H1 (cell line): ENCODE results near the gene TTC28. TPM values are rescaled to one million over a fixed set of nuclear protein-coding genes. Genes with fewer than 3 reads are reported as not detected.

Experiments used
- CTCF ChIA-PET: fragments of 300-600 bp; sonication (Branson Sonifier 250); formaldehyde crosslinking; loops from one replicate; lab custom pipeline; 2021; ENCODE audit not compliant: partially characterized antibody; lab: Charles Lee
- POLR2A ChIA-PET: fragments of 300-600 bp; sonication (Branson Sonifier 250); formaldehyde crosslinking; loops from one replicate; lab custom pipeline; 2021; ENCODE audit warnings: inconsistent platforms; ENCODE audit not compliant: partially characterized antibody; lab: Charles Lee
- DNase-seq, 2 experiments: peaks; one replicate each; pipeline versions ENCODE4 v3.0.0 to v3.0.0-alpha.2; 2010 to 2022; ENCODE audit warnings: low spot score in 2 of 2, low read depth in 1 of 2, mixed read lengths in 1 of 2
- FAIRE-seq: peaks from 2 replicates; lab custom pipeline; 2011; peaks lifted over from hg19 to GRCh38; lab: Jason Lieb, UNC
- H2AFZ ChIP-seq: 2 replicates; pipeline ENCODE4 v1.8.1; 2012; ENCODE audit warnings: low read length, inconsistent platforms
- H2AK5ac ChIP-seq: 2 replicates; pipeline ENCODE4 v1.6.1; 2013; ENCODE audit warnings: low read depth, low read length
- H2BK120ac ChIP-seq: replicated peaks from 2 replicates; pipeline ENCODE3; 2013; ENCODE audit warnings: low read depth, low read length, inconsistent platforms
- H2BK12ac ChIP-seq: 2 replicates; pipeline ENCODE4 v1.6.1; 2013; ENCODE audit warnings: low read depth, low read length
- H2BK15ac ChIP-seq: 2 replicates; pipeline ENCODE4 v1.6.1; 2013; ENCODE audit warnings: low read length
- H2BK20ac ChIP-seq: 2 replicates; pipeline ENCODE4 v1.6.1; 2013; ENCODE audit warnings: low read length
- H2BK5ac ChIP-seq: 2 replicates; pipeline ENCODE4 v1.6.1; 2013; ENCODE audit warnings: low read depth, low read length
- H3K14ac ChIP-seq: 2 replicates; pipeline ENCODE4 v1.6.1; 2013; ENCODE audit warnings: inconsistent platforms; ENCODE audit not compliant: insufficient read length
- H3K18ac ChIP-seq: 2 replicates; pipeline ENCODE4 v1.6.1; 2013; ENCODE audit warnings: low read length; ENCODE audit errors: extremely low read depth
- H3K23ac ChIP-seq: 2 replicates; pipeline ENCODE4 v1.6.1; 2013; ENCODE audit warnings: inconsistent platforms; ENCODE audit not compliant: insufficient read length
- H3K23me2 ChIP-seq: 2 replicates; pipeline ENCODE4 v1.6.1; 2013; ENCODE audit warnings: low read depth, low read length
- H3K27ac ChIP-seq: 2 replicates; pipeline ENCODE4 v1.6.1; 2011; ENCODE audit warnings: low read depth, low read length, inconsistent platforms
- H3K27me3 ChIP-seq, 4 experiments: replicated peaks in 1 of 4; 1 replicate in 1 of 4; 2 replicates in 3 of 4; pipeline versions ENCODE4 v1.6.1 to v1.8.1; 2011 to 2013; ENCODE audit warnings: low read length in 3 of 4, mild to moderate bottlenecking in 3 of 4, inconsistent platforms in 2 of 4, mixed read lengths in 2 of 4, moderate library complexity in 1 of 4; ENCODE audit not compliant: control insufficient read depth in 3 of 4, insufficient read depth in 3 of 4; ENCODE audit errors: extremely low read depth in 1 of 4
- H3K36me3 ChIP-seq, 4 experiments: 2 replicates each; pipeline versions ENCODE4 v1.6.1 to v1.8.1; 2011 to 2013; ENCODE audit warnings: mild to moderate bottlenecking in 4 of 4, low read length in 3 of 4, moderate library complexity in 2 of 4, control low read depth in 1 of 4, inconsistent platforms in 1 of 4; ENCODE audit not compliant: insufficient read depth in 4 of 4, control insufficient read depth in 2 of 4
- H3K4ac ChIP-seq: replicated peaks from 2 replicates; pipeline ENCODE3; 2013; ENCODE audit warnings: low read length, low read depth, mixed read lengths, inconsistent platforms; ENCODE audit not compliant: insufficient read length
- H3K4me1 ChIP-seq, 4 experiments: replicated peaks in 1 of 4; 1 replicate in 1 of 4; 2 replicates in 3 of 4; pipeline versions ENCODE4 v1.6.1 to v1.8.1; 2011 to 2013; ENCODE audit warnings: low read length in 3 of 4, inconsistent platforms in 2 of 4, mixed read lengths in 1 of 4; ENCODE audit not compliant: insufficient read depth in 4 of 4, control insufficient read depth in 3 of 4
- H3K4me2 ChIP-seq, 2 experiments: 2 replicates each; pipeline versions ENCODE4 v1.6.1 to v1.8.1; 2011 to 2013; ENCODE audit warnings: low read depth in 2 of 2, low read length in 2 of 2, control low read depth in 1 of 2, inconsistent platforms in 1 of 2, mild to moderate bottlenecking in 1 of 2; ENCODE audit not compliant: insufficient read depth in 1 of 2
- H3K4me3 ChIP-seq, 4 experiments: fragments of 200-600, 300-600 bp in 1 of 4; sonication (generic), shearing (Covaris generic), sonication (Bioruptor Twin) in 1 of 4; 2 replicates each; pipeline versions ENCODE4 v1.5.1 to v1.8.1; 2011 to 2016; ENCODE audit warnings: low read length in 4 of 4, low read depth in 3 of 4, control low read depth in 2 of 4, inconsistent platforms in 2 of 4, mild to moderate bottlenecking in 2 of 4, mixed read lengths in 1 of 4, moderate library complexity in 1 of 4; ENCODE audit not compliant: insufficient read depth in 2 of 4; ENCODE audit errors: extremely low read depth in 1 of 4
- H3K56ac ChIP-seq: replicated peaks from 2 replicates; pipeline ENCODE3; 2013; ENCODE audit warnings: low read depth, mild to moderate bottlenecking, mixed read lengths, low read length, inconsistent platforms; ENCODE audit not compliant: insufficient read length
- H3K79me1 ChIP-seq: 2 replicates; pipeline ENCODE4 v1.6.1; 2013; ENCODE audit warnings: low read depth, low read length, control low read depth
- H3K79me2 ChIP-seq, 2 experiments: 2 replicates each; pipeline versions ENCODE4 v1.6.1 to v1.8.1; 2012 to 2013; ENCODE audit warnings: low read length in 2 of 2, mild to moderate bottlenecking in 2 of 2, inconsistent platforms in 1 of 2; ENCODE audit not compliant: insufficient read depth in 2 of 2, control insufficient read depth in 1 of 2
- H3K9ac ChIP-seq, 4 experiments: replicated peaks in 1 of 4; 1 replicate in 1 of 4; 2 replicates in 3 of 4; pipeline versions ENCODE4 v1.6.1 to v1.8.1; 2011 to 2013; ENCODE audit warnings: low read depth in 3 of 4, low read length in 3 of 4, control low read depth in 2 of 4, mild to moderate bottlenecking in 2 of 4, moderate library complexity in 2 of 4, inconsistent platforms in 1 of 4; ENCODE audit errors: extremely low read depth in 1 of 4
- H3K9me3 ChIP-seq, 2 experiments: 2 replicates each; pipeline versions ENCODE4 v1.6.1 to v1.8.1; 2012 to 2013; ENCODE audit warnings: mild to moderate bottlenecking in 2 of 2, moderate library complexity in 2 of 2, control low read depth in 1 of 2, inconsistent platforms in 1 of 2, low read depth in 1 of 2, low read length in 1 of 2, mixed read lengths in 1 of 2; ENCODE audit not compliant: insufficient read depth in 2 of 2
- H4K20me1 ChIP-seq, 2 experiments: replicated peaks in 1 of 2; 2 replicates each; pipeline versions ENCODE3 to v1.8.1; 2011 to 2013; ENCODE audit warnings: inconsistent platforms in 2 of 2, low read length in 2 of 2, mild to moderate bottlenecking in 1 of 2; ENCODE audit not compliant: insufficient read depth in 2 of 2, control insufficient read depth in 1 of 2
- H4K5ac ChIP-seq: 2 replicates; pipeline ENCODE4 v1.6.1; 2013; ENCODE audit warnings: low read length, low read depth, mixed read lengths, inconsistent platforms; ENCODE audit not compliant: insufficient read length
- H4K8ac ChIP-seq: 2 replicates; pipeline ENCODE4 v1.8.0; 2013; ENCODE audit warnings: mild to moderate bottlenecking, moderate library complexity, low read length, inconsistent platforms; ENCODE audit not compliant: insufficient read depth; ENCODE audit errors: extremely low read depth
- H4K91ac ChIP-seq: replicated peaks from 2 replicates; pipeline ENCODE3; 2013; ENCODE audit warnings: low read length, mixed read lengths, inconsistent platforms; ENCODE audit not compliant: insufficient read length
- CTCF ChIP-seq, 3 experiments: IDR thresholded peaks; 1 replicate in 2 of 3; 2 replicates in 1 of 3; pipeline versions ENCODE4 v1.5.1 to v1.6.1; 2011; ENCODE audit warnings: low read length in 3 of 3, mild to moderate bottlenecking in 3 of 3, inconsistent platforms in 2 of 3, low read depth in 1 of 3, moderate library complexity in 1 of 3; ENCODE audit not compliant: insufficient read depth in 1 of 3; ENCODE audit errors: control extremely low read depth in 1 of 3
- GABPA ChIP-seq: IDR thresholded peaks from 2 replicates; pipeline ENCODE4 v1.6.1; 2011; ENCODE audit warnings: mild to moderate bottlenecking, low read length, moderate library complexity, borderline replicate concordance; ENCODE audit not compliant: insufficient read depth
- KDM5A ChIP-seq: fragments of 200-600 bp; IDR thresholded peaks from 2 replicates; pipeline ENCODE4 v1.7.1; 2012; ENCODE audit warnings: mild to moderate bottlenecking, low read length, inconsistent platforms, mixed read lengths
- MAX ChIP-seq: IDR thresholded peaks from 2 replicates; pipeline ENCODE4 v1.6.1; 2012; ENCODE audit warnings: inconsistent platforms
- RAD21 ChIP-seq, 2 experiments: IDR thresholded peaks in 1 of 2; conservative IDR thresholded peaks in 1 of 2; 2 replicates each; pipeline ENCODE4 v1.6.1; 2011; ENCODE audit warnings: low read depth in 2 of 2, low read length in 2 of 2, improper control_type of control experiment in 1 of 2, inconsistent platforms in 1 of 2, mild to moderate bottlenecking in 1 of 2, moderate library complexity in 1 of 2
- SP1 ChIP-seq: IDR thresholded peaks from 2 replicates; pipeline ENCODE4 v1.6.1; 2011; ENCODE audit warnings: low read depth, low read length
- SUZ12 ChIP-seq: fragments of 200-600 bp; sonication (generic); IDR thresholded peaks from 2 replicates; pipeline ENCODE4 v1.6.1; 2012; ENCODE audit warnings: mild to moderate bottlenecking, inconsistent platforms, low read length, moderate library complexity, mixed read lengths
- TAF1 ChIP-seq: IDR thresholded peaks from 2 replicates; pipeline ENCODE4 v1.6.1; 2011; ENCODE audit warnings: mild to moderate bottlenecking, low read depth, low read length
- WGBS, 2 experiments: shearing (Covaris generic) in 1 of 2; methylation state at CpG; one replicate each; pipeline versions ENCODE4 v1.1.6 to v1.1.7; 2013 to 2015; ENCODE audit warnings: low lambda C conversion rate in 2 of 2, mixed read lengths in 2 of 2, inconsistent platforms in 1 of 2, low coverage in 1 of 2, missing lambda C conversion rate in 1 of 2; ENCODE audit not compliant: insufficient replicate concordance in 2 of 2, insufficient coverage in 1 of 2, insufficient read length in 1 of 2; ENCODE audit errors: extremely low coverage in 1 of 2, missing lambda C conversion rate in 1 of 2; 5-methylcytosine and 5-hydroxymethylcytosine counted together
- polyA plus RNA-seq, 7 experiments: library from polyadenylated mRNA; depleted of rRNA in 3 of 7; stranded (reverse) in 5 of 7; unstranded in 2 of 7; fragments of >200 nt in 5 of 7; fragments of 200-250 nt in 2 of 7; gene quantifications; 1 replicate in 5 of 7; 2 replicates in 1 of 7; 4 replicates in 1 of 7; pipeline versions ENCODE4 v1.2.1 to v1.2.3, GENCODE V29; 2011 to 2013; ENCODE audit warnings: missing spikeins in 2 of 7, mixed read lengths in 2 of 7
- total RNA-seq: library from RNA; stranded (reverse); fragmentation: NEBNext Ultra II Directional; extraction: Animal tissue kit (Norgen Biotek cat#: 25700); gene quantifications from 2 replicates; pipeline ENCODE4 v1.2.1, GENCODE V29; 2021

Gene TTC28
- total and polyA plus RNA-seq, 2 of the 8 experiments (the other 6 are each of a cell fraction or from before 2014, with no cell fraction given): 2.6 to 12.6 TPM

GRCh38 chr22:28103596-28103995 lies 576.0 kb downstream of the TTC28 start:
- Histone ChIP-seq H3K79me2 (no peaks in the 10 kb centered on the region), H3K36me3 (no peaks in the 10 kb centered on the region; a peak in 1 of 8 replicates), H3K79me1 (no peaks in the 10 kb centered on the region), H3K9me3 (no peaks in the 10 kb centered on the region), H2AFZ (no peak overlapping the region), H3K4me3 (no peak overlapping the region), H3K9ac (no peak overlapping the region), H3K4ac (no peak overlapping the region), H2BK12ac (no peak overlapping the region), H3K23ac (no peak overlapping the region), H4K20me1 (no peaks in the 10 kb centered on the region), H3K23me2 (no peaks in the 10 kb centered on the region), H4K5ac (no peak overlapping the region), H4K8ac (no peak overlapping the region), H4K91ac (no peak overlapping the region), H3K27ac (no peak overlapping the region), H3K4me1 (peaks cover 0 to 5% (median 1%) of the 10 kb centered on the region in 4 experiments; a peak in 2 of 7 replicates), H2BK20ac (no peak overlapping the region), H2AK5ac (no peak overlapping the region), H2BK5ac (no peak overlapping the region), H3K14ac (no peak overlapping the region), H3K27me3 (no peaks in the 10 kb centered on the region), H2BK120ac (no peak overlapping the region), H3K4me2 (no peak overlapping the region), H2BK15ac (no peak overlapping the region), H3K56ac (no peak overlapping the region), H3K18ac (no peak overlapping the region)
- CTCF ChIA-PET: interaction anchor here (1.1 to 3.9 kb wide), 3 partner anchors 8 to 150 kb away, joined by 3 to 18 read pairs (median 4); no protein-coding TSS in a partner anchor
- POLR2A ChIA-PET: no interaction called here
- WGBS, 2 experiments: 92% methylated on average over 2 of the region's 2 CpGs; no CpG with 5 or more reads in 1 of the 2 experiments
- DNase-seq (no peak), FAIRE-seq (no peak)
- TF ChIP-seq KDM5A (no peak), TAF1 (no peak), RAD21 (IDR thresholded peaks at IDR 0.05 in 1 of 2, conservative IDR thresholded peaks at IDR 0.05 in 1 of 2; ENCODE audit: low read depth in 2 of 2, low read length in 2 of 2) (no peak), CTCF (IDR thresholded peaks at IDR 0.05; ENCODE audit: control extremely low read depth in 1 of 3, insufficient read depth in 1 of 3, low read depth in 1 of 3, low read length in 3 of 3) (no peak), SUZ12 (no peak), GABPA (no peak), MAX (no peak), SP1 (no peak)
